GM12864 (cell line): Measurements from ENCODE around the gene COA1.

Experiments
- DNase-seq: peaks from one replicate; pipeline ENCODE4 v3.0.0-alpha.2; 2011; ENCODE audit warnings: low read depth
- H3K4me3 ChIP-seq: 2 replicates; pipeline ENCODE4 v1.5.1; 2011; ENCODE audit warnings: mild to moderate bottlenecking, low read depth, low read length, control low read depth
- TF ChIP-seq, protein P1 (sequence below): IDR thresholded peaks from 2 replicates; pipeline ENCODE4 v1.5.1; 2011; ENCODE audit warnings: low read depth, mild to moderate bottlenecking, moderate library complexity, low read length, control low read depth, inconsistent platforms; ENCODE audit errors: missing control alignments

The COA1 gene

DNA sequence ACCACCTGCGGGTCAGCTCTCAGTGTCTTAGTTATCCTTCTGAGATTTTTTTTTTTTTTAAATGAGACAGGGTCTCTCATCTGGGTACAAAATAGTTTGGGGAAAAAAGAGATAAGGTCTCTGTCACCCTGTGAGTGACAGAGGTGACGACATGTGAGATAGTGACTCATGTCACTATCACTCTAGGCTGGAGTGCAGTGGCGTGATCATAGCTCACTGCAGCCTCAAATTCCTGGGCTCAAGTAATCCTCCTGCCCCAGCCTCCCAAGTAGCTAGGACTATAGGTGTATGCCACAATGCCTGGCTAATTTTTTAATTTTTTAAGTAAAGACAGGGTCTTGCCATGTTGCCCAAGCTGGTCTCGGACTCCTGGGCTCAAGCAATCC, 39.6 kb upstream of the COA1 start:
- H3K4me3 ChIP-seq: no peak overlapping the region
- DNase-seq: no peak
- TF ChIP-seq, protein P1, sequence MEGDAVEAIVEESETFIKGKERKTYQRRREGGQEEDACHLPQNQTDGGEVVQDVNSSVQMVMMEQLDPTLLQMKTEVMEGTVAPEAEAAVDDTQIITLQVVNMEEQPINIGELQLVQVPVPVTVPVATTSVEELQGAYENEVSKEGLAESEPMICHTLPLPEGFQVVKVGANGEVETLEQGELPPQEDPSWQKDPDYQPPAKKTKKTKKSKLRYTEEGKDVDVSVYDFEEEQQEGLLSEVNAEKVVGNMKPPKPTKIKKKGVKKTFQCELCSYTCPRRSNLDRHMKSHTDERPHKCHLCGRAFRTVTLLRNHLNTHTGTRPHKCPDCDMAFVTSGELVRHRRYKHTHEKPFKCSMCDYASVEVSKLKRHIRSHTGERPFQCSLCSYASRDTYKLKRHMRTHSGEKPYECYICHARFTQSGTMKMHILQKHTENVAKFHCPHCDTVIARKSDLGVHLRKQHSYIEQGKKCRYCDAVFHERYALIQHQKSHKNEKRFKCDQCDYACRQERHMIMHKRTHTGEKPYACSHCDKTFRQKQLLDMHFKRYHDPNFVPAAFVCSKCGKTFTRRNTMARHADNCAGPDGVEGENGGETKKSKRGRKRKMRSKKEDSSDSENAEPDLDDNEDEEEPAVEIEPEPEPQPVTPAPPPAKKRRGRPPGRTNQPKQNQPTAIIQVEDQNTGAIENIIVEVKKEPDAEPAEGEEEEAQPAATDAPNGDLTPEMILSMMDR: no peak

DNA sequence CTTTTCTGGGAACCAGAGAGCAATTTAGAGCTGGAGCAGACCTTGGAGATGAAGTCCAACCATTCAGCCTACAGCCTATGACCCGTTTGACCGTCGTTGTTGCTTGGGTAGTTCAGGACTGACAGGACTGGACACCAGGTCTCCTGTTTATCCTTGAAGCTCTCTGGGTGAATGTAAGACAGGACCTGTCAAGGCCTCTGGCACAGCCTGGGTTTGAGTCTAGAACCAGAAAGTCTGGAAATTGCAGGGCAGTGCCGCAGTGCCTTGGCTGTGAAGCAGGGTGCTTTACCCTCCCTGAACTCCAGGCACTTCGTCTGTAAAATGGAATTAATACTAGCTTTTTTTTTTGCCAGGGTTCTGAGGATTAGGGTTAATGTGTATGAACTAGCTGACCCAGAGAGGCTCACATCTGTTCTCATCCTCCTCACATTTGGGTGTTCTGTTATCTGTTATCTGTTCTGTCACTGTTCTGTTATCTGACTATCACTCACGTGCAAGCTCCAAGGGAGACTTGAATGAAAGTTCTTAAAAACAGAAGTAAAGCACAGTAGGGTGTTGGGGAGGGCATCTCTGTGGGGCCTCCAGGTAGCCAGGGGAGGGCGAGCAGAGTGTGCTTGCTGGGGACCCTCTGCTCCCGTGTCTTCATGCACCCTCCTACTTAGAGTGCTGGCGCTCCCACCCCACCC, 39.0 kb upstream of the COA1 start:
- DNase-seq: no peak
- TF ChIP-seq, protein P1: no peak
- H3K4me3 ChIP-seq: no peak overlapping the region

DNA sequence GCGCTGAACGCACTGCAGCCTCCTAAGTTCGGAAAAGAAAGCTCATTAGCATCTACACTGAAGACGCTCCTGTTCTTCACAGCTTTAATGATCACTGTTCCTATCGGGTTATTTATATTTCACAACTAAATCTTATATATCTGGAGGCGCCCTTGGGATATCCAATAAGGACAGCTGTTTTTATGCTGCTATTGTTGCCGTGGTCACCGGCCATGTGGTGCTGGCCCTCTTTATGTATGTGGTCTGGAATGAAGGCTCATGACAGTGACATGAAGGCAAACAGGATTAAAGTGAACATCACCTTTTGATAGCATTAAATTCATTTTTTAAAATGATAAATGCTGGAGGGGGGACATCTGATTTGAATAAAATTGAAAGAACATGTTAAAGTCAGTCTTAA, 38.0 kb upstream of the COA1 start:
- no peak for DNase-seq
- TF ChIP-seq, protein P1: no peak
- no peak overlapping the region for H3K4me3 ChIP-seq

DNA sequence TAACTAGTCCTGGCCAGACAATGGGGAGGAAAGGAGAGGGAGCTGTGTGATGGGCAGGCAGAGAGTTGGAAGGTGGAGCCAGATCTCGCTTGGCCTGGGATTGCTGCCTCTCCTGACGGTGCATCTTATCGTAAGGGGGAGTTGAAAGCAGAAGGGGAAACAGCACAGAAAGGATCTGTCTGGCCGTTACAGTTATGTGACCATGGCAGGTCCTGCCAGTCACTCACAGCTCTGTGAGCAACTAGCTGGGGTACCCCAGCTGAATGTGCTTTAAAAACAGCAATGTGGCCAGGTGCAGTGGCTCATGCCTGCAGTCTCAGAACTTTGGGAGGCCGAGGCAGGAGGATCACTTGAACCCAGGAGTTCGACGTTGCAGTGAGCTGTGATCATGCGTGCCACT, 37.2 kb upstream of the COA1 start:
- TF ChIP-seq, protein P1: no peak
- DNase-seq: no peak
- H3K4me3 ChIP-seq: no peak overlapping the region

DNA sequence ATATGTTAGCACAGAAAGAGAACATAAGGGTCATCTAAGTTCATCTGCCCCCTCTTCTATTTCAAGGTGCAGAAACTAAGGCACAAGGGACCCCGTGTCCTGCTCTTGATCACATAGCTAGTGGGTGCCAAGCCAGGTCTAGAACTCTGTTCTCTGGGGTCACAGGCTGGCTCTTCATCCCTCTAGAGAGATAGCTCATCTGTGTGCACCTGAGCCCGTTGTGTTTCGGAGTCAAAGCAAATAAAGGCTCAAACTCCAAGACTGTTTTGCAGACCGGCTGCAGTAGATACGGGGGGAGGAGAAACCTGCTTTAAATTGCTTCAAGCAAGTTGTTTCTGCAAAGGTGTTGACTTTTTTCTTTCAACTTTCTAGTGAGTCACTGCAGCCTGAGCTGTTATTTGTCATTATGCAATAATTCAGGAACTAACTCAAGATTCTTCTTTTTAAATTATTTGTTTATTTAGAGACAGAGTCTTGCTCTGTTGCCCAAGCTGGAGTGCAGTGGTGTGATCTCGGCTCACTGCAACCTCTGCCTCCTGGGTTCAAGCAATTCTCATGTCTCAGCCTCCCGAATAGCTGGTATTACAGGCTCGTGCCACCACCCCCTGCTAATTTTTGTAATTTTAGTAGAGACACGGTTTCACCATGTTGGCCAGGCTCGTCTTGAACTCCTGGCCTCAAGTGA, 35.6 kb upstream of the COA1 start:
- no peak for DNase-seq
- no peak overlapping the region for H3K4me3 ChIP-seq
- TF ChIP-seq, protein P1: no peak

DNA sequence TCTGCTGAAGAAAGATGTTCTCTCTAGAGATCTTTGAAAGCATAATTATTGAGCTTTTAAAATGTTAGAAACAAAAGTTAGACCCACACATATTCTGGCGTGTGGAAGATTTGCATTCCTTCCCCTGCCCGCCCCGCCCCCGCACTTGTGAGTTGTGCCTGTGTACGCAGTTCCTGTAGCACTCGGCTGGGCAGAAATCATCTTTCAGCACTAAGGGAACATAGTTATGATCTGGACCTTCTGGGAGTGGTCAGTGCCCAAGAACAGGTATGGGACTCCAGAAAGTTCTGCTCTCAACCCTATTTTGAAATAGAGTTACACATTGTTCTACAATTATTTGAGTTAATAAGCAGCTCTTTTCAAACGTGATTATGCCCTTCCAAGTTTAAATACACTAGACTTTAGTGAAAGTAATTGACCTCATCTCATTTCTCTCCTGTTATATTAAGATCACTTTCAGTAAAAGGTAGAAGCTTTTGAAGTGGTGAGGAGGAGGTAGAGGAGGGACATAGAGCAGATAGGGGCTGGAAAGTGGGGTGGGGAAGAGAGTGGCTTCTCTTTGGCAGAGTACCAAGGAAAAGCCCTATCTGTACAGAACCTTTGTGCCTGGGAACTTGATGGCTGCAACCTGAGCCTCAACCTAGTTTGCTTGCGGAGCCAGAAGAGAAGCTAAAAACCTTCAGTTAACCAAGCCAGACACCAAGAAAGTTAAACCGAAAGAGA, 34.9 kb upstream of the COA1 start:
- no peak for DNase-seq
- peak overlapping the region; percentile 13; the same call in 1 of the 2 replicates for H3K4me3 ChIP-seq
- TF ChIP-seq, protein P1: no peak
